CD14-positive monocyte (primary cell): Measurements from ENCODE around the gene NTRK3. TPM values are rescaled to one million over a fixed set of nuclear protein-coding genes. Genes with fewer than 3 reads are reported as not detected.

Source experiments
- DNase-seq, 3 donors: peaks; one replicate each; pipeline ENCODE4 v3.0.0-alpha.2; 2011 to 2022
- H2AFZ ChIP-seq: 2 replicates; pipeline ENCODE4 v1.6.0; 2012; ENCODE audit warnings: mild to moderate bottlenecking, low read depth, low read length, inconsistent platforms; ENCODE audit not compliant: insufficient read depth, poor library complexity, severe bottlenecking
- H3K27ac ChIP-seq, 2 donors: 1 replicate in 1 of 2; 2 replicates in 1 of 2; pipeline ENCODE4 v1.5.1; 2012 to 2013; ENCODE audit warnings: low read length in 2 of 2, control low read depth in 1 of 2, inconsistent platforms in 1 of 2, low read depth in 1 of 2, mild to moderate bottlenecking in 1 of 2
- H3K27me3 ChIP-seq, 2 donors: one replicate each; pipeline versions ENCODE4 v1.6.0 to v1.6.1; 2011 to 2013; ENCODE audit warnings: low read length in 2 of 2; ENCODE audit not compliant: control insufficient read depth in 2 of 2, insufficient read depth in 2 of 2
- H3K36me3 ChIP-seq, 2 donors: replicated peaks in 1 of 2; 1 replicate in 1 of 2; 2 replicates in 1 of 2; pipeline versions ENCODE4 v1.5.1 to v1.6.1; 2012 to 2013; ENCODE audit warnings: low read length in 2 of 2, control low read depth in 1 of 2, inconsistent platforms in 1 of 2, mild to moderate bottlenecking in 1 of 2; ENCODE audit not compliant: insufficient read depth in 2 of 2, control insufficient read depth in 1 of 2
- H3K4me1 ChIP-seq, 2 donors: 1 replicate in 1 of 2; 2 replicates in 1 of 2; pipeline versions ENCODE4 v1.5.1 to v1.6.1; 2012 to 2013; ENCODE audit warnings: low read length in 2 of 2, control low read depth in 1 of 2, inconsistent platforms in 1 of 2, mild to moderate bottlenecking in 1 of 2, moderate library complexity in 1 of 2; ENCODE audit not compliant: insufficient read depth in 2 of 2, control insufficient read depth in 1 of 2
- H3K4me2 ChIP-seq: replicated peaks from 2 replicates; pipeline ENCODE3; 2012; ENCODE audit warnings: low read length, moderate library complexity, mild to moderate bottlenecking; ENCODE audit not compliant: poor library complexity, severe bottlenecking; ENCODE audit errors: extremely low read depth
- H3K4me3 ChIP-seq, 3 experiments: fragments of 200-600 bp in 1 of 3; sonication (generic) in 1 of 3; replicated peaks in 1 of 3; 1 replicate in 2 of 3; 2 replicates in 1 of 3; pipeline ENCODE4 v1.5.1; 2011 to 2013; ENCODE audit warnings: low read length in 3 of 3, mild to moderate bottlenecking in 3 of 3, control low read depth in 2 of 3, low read depth in 2 of 3, inconsistent platforms in 1 of 3, moderate library complexity in 1 of 3
- H3K79me2 ChIP-seq: 2 replicates; pipeline ENCODE4 v1.6.0; 2012; ENCODE audit warnings: mild to moderate bottlenecking, control low read depth, inconsistent platforms, low read length, moderate library complexity; ENCODE audit not compliant: insufficient read depth
- H3K9ac ChIP-seq: 2 replicates; pipeline ENCODE4 v1.6.0; 2017; ENCODE audit warnings: low read length, mild to moderate bottlenecking; ENCODE audit not compliant: insufficient read depth, poor library complexity, severe bottlenecking
- H3K9me3 ChIP-seq, 2 donors: replicated peaks in 1 of 2; 1 replicate in 1 of 2; 2 replicates in 1 of 2; pipeline versions ENCODE4 v1.5.1 to v1.6.1; 2012 to 2013; ENCODE audit warnings: low read length in 2 of 2, control low read depth in 1 of 2; ENCODE audit not compliant: control insufficient read depth in 1 of 2, insufficient read depth in 1 of 2
- H4K20me1 ChIP-seq: 2 replicates; pipeline ENCODE4 v1.6.0; 2012; ENCODE audit warnings: mild to moderate bottlenecking, low read length, control low read depth, moderate library complexity; ENCODE audit not compliant: insufficient read depth
- H3K27ac Mint-ChIP-seq, 7 donors: one replicate each; pipeline ENCODE4 v1.8.0; 2020; ENCODE audit warnings: mild to moderate bottlenecking in 7 of 7, mixed read lengths in 7 of 7, moderate library complexity in 6 of 7, inconsistent platforms in 2 of 7
- H3K27me3 Mint-ChIP-seq, 3 donors: one replicate each; pipeline ENCODE4 v1.8.0; 2021 to 2022; ENCODE audit warnings: low read depth in 3 of 3, mild to moderate bottlenecking in 3 of 3, mixed read lengths in 3 of 3, moderate library complexity in 3 of 3, inconsistent platforms in 1 of 3
- H3K36me3 Mint-ChIP-seq, 2 donors: one replicate each; pipeline ENCODE4 v1.8.0; 2020; ENCODE audit warnings: mixed read lengths in 2 of 2, inconsistent platforms in 1 of 2, mild to moderate bottlenecking in 1 of 2
- H3K4me1 Mint-ChIP-seq: one replicate; pipeline ENCODE4 v1.8.0; 2020; ENCODE audit warnings: mild to moderate bottlenecking, mixed read lengths
- H3K4me3 Mint-ChIP-seq, 2 donors: one replicate each; pipeline ENCODE4 v1.8.0; 2020; ENCODE audit warnings: mild to moderate bottlenecking in 2 of 2, mixed read lengths in 2 of 2, moderate library complexity in 1 of 2
- H3K9me3 Mint-ChIP-seq, 7 donors: one replicate each; pipeline ENCODE4 v1.8.0; 2020 to 2022; ENCODE audit warnings: mixed read lengths in 7 of 7, mild to moderate bottlenecking in 6 of 7, moderate library complexity in 6 of 7, inconsistent platforms in 2 of 7
- CTCF ChIP-seq: fragments of 200-600 bp; IDR thresholded peaks from one replicate; pipeline ENCODE4 v1.8.0; 2022; ENCODE audit warnings: antibody characterized with exemption, mild to moderate bottlenecking
- WGBS: methylation state at CpG from one replicate; pipeline ENCODE4 v1.1.5; 2013; ENCODE audit warnings: missing lambda C conversion rate; ENCODE audit not compliant: insufficient coverage; 5-methylcytosine and 5-hydroxymethylcytosine counted together
- intact Hi-C, 2 donors: fragments of 100-400 bp; cut with micrococcal nuclease; formaldehyde crosslinking; loops; one replicate each; pipeline versions ENCODE4 v1.15.0 to v1.15.1; 2023
- polyA plus RNA-seq, 3 donors: library from polyadenylated mRNA; depleted of rRNA in 1 of 3; unstranded in 2 of 3; stranded (reverse) in 1 of 3; fragments of 300-500 nt in 2 of 3; fragments of >200 nt in 1 of 3; fragmentation: Illumina TruSeq in 2 of 3; gene quantifications; 1 replicate in 2 of 3; 2 replicates in 1 of 3; pipeline ENCODE4 v1.2.3, GENCODE V29; 2012 to 2021

Gene NTRK3
- polyA plus RNA-seq, 3 donors, result not detected

- H3K9me3 ChIP-seq, result no peaks in the 10 kb centered on the region
- no peak overlapping the region for H3K9ac ChIP-seq
- H3K4me3 Mint-ChIP-seq, result no peak overlapping the region
- no peaks in the 10 kb centered on the region for H3K36me3 ChIP-seq
- no peak overlapping the region for H3K4me3 ChIP-seq
- intact Hi-C loops, result no loop called here
- H3K27me3 ChIP-seq, result no peaks in the 10 kb centered on the region
- H3K36me3 Mint-ChIP-seq, result no peaks in the 10 kb centered on the region
- no peak overlapping the region for H2AFZ ChIP-seq
- no peaks in the 10 kb centered on the region for H3K4me1 Mint-ChIP-seq
- H3K27ac ChIP-seq, result no peak overlapping the region
- H3K27me3 Mint-ChIP-seq, result peaks cover 0 to 3% (median 0%) of the 10 kb centered on the region in 3 donors
- 49% methylated on average over 3 of the region's 4 CpGs for WGBS
- H3K4me1 ChIP-seq, result no peaks in the 10 kb centered on the region
- no peaks in the 10 kb centered on the region for H3K79me2 ChIP-seq
- no peak overlapping the region for H3K4me2 ChIP-seq
- no peak for TF ChIP-seq CTCF
- no peak for DNase-seq
- no peaks in the 10 kb centered on the region for H4K20me1 ChIP-seq
- no peak overlapping the region for H3K27ac Mint-ChIP-seq
- H3K9me3 Mint-ChIP-seq, result peaks cover 0 to 2% (median 0%) of the 10 kb centered on the region in 7 donors
Measured at GRCh38 chr15:88174571-88174970, 82.0 kb downstream of the NTRK3 start.

- DNase-seq, result no peak
- H3K4me3 Mint-ChIP-seq, result no peak overlapping the region
- no peak overlapping the region for H3K4me3 ChIP-seq
- no peaks in the 10 kb centered on the region for H4K20me1 ChIP-seq
- TF ChIP-seq CTCF, result no peak
- no peaks in the 10 kb centered on the region for H3K36me3 ChIP-seq
- no peaks in the 10 kb centered on the region for H3K27me3 Mint-ChIP-seq
- no peaks in the 10 kb centered on the region for H3K9me3 ChIP-seq
- H3K79me2 ChIP-seq, result no peaks in the 10 kb centered on the region
- intact Hi-C loops, result no loop called here
- H3K9me3 Mint-ChIP-seq, result no peaks in the 10 kb centered on the region
- H3K4me1 Mint-ChIP-seq, result no peaks in the 10 kb centered on the region
- H3K27me3 ChIP-seq, result no peaks in the 10 kb centered on the region
- H3K36me3 Mint-ChIP-seq, result no peaks in the 10 kb centered on the region
- no peak overlapping the region for H3K4me2 ChIP-seq
- H3K4me1 ChIP-seq, result no peaks in the 10 kb centered on the region
- H2AFZ ChIP-seq, result no peak overlapping the region
- H3K27ac ChIP-seq, result no peak overlapping the region
- WGBS, result 35% methylated on average over 4 of the region's 9 CpGs
- H3K27ac Mint-ChIP-seq, result no peak overlapping the region
- no peak overlapping the region for H3K9ac ChIP-seq
Measured at GRCh38 chr15:88166082-88166993, 90.2 kb downstream of the NTRK3 start.
